ENCODE measurements around the gene ABCC11.

DNA sequence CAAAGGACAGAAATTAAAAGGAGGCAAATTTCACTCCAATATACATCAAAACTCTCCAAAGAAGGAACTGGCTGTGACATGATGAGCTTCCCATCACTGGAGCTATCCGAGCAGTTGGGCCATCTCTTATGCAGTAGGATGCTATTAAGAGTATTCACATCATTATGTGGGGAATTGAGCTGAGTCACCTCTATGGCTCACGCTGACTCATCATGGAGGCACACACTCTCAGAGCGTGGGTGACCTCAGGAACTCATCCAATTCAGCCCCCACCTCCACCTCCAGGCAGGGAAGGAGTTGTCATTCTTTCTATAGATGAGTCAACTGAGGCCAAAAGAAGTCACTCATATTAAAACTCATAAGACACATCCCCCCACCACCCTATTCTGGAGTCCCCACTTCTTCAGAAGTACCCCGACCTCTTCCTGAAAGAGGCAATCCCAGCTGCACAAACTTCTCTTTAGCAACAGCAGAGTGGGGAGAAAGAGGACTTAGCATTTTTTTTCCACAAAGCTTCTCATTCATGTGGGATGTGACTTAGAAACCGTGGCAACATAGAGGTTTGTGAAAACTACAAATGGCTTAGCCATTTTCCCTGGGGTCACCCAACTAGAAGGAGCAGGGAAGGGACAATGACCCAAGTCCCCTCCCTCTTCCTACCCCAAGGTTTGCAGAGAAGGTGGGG is 124.1 kb downstream of the ABCC11 start:
- TF ChIP-seq, protein P1, sequence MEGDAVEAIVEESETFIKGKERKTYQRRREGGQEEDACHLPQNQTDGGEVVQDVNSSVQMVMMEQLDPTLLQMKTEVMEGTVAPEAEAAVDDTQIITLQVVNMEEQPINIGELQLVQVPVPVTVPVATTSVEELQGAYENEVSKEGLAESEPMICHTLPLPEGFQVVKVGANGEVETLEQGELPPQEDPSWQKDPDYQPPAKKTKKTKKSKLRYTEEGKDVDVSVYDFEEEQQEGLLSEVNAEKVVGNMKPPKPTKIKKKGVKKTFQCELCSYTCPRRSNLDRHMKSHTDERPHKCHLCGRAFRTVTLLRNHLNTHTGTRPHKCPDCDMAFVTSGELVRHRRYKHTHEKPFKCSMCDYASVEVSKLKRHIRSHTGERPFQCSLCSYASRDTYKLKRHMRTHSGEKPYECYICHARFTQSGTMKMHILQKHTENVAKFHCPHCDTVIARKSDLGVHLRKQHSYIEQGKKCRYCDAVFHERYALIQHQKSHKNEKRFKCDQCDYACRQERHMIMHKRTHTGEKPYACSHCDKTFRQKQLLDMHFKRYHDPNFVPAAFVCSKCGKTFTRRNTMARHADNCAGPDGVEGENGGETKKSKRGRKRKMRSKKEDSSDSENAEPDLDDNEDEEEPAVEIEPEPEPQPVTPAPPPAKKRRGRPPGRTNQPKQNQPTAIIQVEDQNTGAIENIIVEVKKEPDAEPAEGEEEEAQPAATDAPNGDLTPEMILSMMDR (IDR thresholded peaks at IDR 0.05), result no peak
- no peak for TF ChIP-seq POLR2A (IDR thresholded peaks at IDR 0.05)
